HUES6 (cell line): Measurements from ENCODE around the gene SLC12A8.

Experiments used
- H3K27ac ChIP-seq: 2 replicates; pipeline ENCODE4 v1.7.0; 2013; ENCODE audit warnings: low read depth, mild to moderate bottlenecking, low read length, inconsistent platforms
- H3K27me3 ChIP-seq: 2 replicates; pipeline ENCODE4 v1.6.1; 2013; ENCODE audit warnings: low read length; ENCODE audit not compliant: control insufficient read depth, insufficient read depth
- H3K36me3 ChIP-seq: 2 replicates; pipeline ENCODE4 v1.6.1; 2013; ENCODE audit warnings: low read length; ENCODE audit not compliant: control insufficient read depth, insufficient read depth
- H3K4me1 ChIP-seq: 2 replicates; pipeline ENCODE4 v1.6.1; 2013; ENCODE audit warnings: low read length; ENCODE audit not compliant: control insufficient read depth, insufficient read depth
- H3K4me3 ChIP-seq: 2 replicates; pipeline ENCODE4 v1.5.1; 2013; ENCODE audit warnings: low read depth, low read length
- H3K9ac ChIP-seq: one replicate; pipeline ENCODE4 v1.6.1; 2013; ENCODE audit warnings: mild to moderate bottlenecking, low read length
- H3K9me3 ChIP-seq: 2 replicates; pipeline ENCODE4 v1.6.1; 2013; ENCODE audit warnings: low read depth, low read length; ENCODE audit not compliant: control insufficient read depth, insufficient read depth

Gene SLC12A8

DNA sequence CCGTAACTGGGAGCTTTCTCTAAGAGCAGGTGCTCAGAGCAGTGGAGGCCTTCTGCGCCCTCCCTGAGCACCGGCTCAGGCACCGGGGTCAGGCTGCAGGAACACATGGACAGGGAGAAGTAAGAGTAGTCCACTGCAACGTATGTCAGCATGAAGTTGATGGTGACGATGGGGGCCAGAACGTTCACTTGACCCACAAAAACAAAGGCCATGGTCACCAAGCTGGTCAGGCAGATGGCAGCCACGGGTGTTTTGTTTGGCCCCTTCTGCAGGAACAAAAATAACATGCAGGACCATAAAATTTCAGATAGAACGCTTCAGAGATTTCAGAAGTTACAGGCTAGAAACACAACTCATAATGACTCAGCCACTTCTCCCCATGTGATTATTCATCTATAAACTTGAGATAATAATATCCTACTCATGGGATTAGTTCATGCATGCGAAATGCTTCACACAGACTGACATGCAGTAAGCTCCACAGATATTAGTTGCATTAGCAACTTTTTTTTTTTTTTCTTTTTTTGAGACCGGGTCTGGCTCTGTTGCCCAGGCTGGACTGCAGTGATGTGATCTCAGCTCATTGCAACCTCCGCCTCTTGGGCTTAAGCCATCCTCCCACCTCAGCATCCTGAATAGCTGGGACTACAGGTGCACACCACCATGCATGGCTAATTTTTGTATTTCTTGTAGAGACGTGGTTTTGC, 104.5 kb downstream of the SLC12A8 start:
- no peaks in the 10 kb centered on the region for H3K9me3 ChIP-seq
- H3K4me1 ChIP-seq: peaks cover 5% of the 10 kb centered on the region
- peaks cover 9% of the 10 kb centered on the region for H3K36me3 ChIP-seq
- H3K27me3 ChIP-seq: no peaks in the 10 kb centered on the region
- H3K27ac ChIP-seq: no peak overlapping the region
- no peak overlapping the region for H3K4me3 ChIP-seq
- no peak overlapping the region for H3K9ac ChIP-seq

DNA sequence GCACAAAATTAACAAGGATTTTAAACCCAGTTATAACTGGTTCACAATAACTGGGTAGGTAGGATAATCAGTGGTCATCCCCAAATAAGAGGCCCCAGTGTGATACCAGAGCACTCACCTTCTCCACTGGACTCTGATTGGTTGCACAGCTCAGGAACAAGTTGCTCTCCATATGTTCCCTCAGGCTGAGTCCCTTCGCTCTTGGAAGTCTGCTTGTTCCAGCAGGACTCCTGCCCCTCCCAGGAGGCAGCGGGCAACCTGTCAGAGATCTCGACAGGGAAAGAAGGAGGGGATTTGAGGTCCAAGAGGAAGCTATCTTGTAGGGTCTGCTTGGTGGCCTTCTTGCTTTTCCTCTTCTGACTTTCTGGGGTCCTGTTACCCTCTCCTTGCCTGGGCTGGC, 105.2 kb downstream of the SLC12A8 start:
- H3K36me3 ChIP-seq: peaks cover 9% of the 10 kb centered on the region
- no peak overlapping the region for H3K27ac ChIP-seq
- H3K27me3 ChIP-seq: no peaks in the 10 kb centered on the region
- no peaks in the 10 kb centered on the region for H3K9me3 ChIP-seq
- H3K4me3 ChIP-seq: no peak overlapping the region
- H3K4me1 ChIP-seq: peaks cover 5% of the 10 kb centered on the region
- no peak overlapping the region for H3K9ac ChIP-seq

DNA sequence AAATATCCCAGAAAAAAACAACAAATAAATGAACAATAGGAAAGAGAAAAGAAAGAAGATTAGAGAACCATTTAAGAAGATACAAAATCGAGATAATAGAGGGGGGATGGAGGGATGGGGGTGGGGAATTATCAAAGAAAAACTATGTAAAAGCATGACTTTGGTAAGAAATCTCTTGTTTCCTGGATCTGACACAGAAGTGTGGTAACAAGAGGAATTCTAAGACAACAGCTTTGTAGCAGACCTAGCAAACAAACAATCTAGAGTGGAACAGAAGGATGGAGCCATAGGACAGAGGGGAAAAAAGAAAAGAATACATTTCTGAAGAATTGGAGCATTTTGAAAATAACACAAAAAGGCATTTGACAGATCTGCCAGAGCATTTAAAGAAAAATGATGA, 107.4 kb downstream of the SLC12A8 start:
- H3K9me3 ChIP-seq: no peaks in the 10 kb centered on the region
- no peak overlapping the region for H3K27ac ChIP-seq
- no peak overlapping the region for H3K9ac ChIP-seq
- H3K36me3 ChIP-seq: peaks cover 9% of the 10 kb centered on the region
- H3K4me1 ChIP-seq: peaks cover 5% of the 10 kb centered on the region
- H3K4me3 ChIP-seq: no peak overlapping the region
- H3K27me3 ChIP-seq: no peaks in the 10 kb centered on the region

DNA sequence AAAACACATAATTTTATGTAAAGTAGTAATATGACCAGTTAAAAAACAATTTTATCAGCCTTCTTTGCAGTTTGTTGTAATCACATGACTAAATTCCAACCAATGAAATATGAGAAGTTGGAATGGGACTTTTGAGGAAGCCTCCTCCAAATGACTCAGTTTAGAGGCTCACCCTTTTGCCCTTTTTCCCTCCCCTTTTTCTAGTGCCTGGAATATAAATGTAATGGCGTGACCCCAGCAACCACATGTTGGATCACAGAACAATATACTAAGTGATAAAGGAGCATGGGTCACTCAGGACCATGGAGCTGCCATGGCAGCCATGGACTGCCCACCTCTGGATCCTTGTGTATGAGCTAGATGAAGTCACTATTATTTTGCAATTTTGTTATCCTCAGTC, 107.9 kb downstream of the SLC12A8 start:
- Histone ChIP-seq H3K4me3 (no peak overlapping the region), H3K27me3 (no peaks in the 10 kb centered on the region), H3K9ac (no peak overlapping the region)

DNA sequence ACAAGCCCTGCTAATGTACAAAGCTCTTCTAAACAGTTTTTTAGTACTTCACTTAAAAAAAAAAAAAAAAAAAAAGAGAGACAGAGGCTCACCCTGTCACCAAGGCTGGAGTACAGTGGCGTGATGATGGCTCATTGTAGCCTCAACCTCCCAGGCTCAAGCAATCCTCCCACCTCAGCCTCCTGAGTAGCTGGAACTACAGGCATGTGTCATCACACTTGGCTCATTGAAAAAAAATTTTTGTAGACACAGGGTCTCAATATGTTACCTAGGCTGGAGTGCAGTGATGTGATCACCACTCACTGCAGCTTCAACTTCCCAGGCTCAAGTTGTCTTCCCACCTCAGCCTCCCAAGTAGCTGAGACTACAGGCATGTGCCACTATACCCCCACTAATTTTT, 109.1 kb downstream of the SLC12A8 start:
- Histone ChIP-seq H3K9ac (no peak overlapping the region), H3K4me1 (peaks cover 8% of the 10 kb centered on the region; the same call in 1 of the 2 replicates), H3K27ac (no peak overlapping the region), H3K36me3 (peaks cover 9% of the 10 kb centered on the region), H3K4me3 (no peak overlapping the region), H3K27me3 (no peaks in the 10 kb centered on the region), H3K9me3 (no peaks in the 10 kb centered on the region)

More for the DNA sequence above, 107.9 kb downstream of the SLC12A8 start:
- Histone ChIP-seq H3K9me3 (no peaks in the 10 kb centered on the region), H3K36me3 (peaks cover 9% of the 10 kb centered on the region), H3K27ac (no peak overlapping the region), H3K4me1 (peaks cover 5% of the 10 kb centered on the region)

DNA sequence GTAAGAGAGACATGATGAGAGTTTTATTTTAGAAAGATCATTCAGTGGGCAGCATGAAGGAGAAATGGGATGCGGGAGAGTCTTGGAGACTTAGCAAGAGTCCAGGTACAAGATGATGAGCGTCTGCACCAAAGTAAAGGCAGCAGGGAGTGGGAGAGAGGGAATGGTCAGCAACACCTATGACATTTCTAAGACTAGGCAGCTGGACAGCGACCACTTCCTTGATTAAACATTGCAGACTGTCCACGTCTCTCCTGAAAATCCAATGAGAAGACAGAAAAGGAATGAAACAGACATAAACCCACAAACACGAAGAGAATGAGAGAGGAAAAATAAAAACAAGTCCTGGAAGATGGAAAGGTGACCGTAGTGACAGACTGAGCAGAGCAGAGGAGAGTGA, 110.1 kb downstream of the SLC12A8 start:
- no peak overlapping the region for H3K27ac ChIP-seq
- H3K36me3 ChIP-seq: peaks cover 9% of the 10 kb centered on the region
- no peaks in the 10 kb centered on the region for H3K27me3 ChIP-seq
- H3K4me1 ChIP-seq: peaks cover 8% of the 10 kb centered on the region; the same call in 1 of the 2 replicates
- no peaks in the 10 kb centered on the region for H3K9me3 ChIP-seq
- H3K9ac ChIP-seq: no peak overlapping the region
- no peak overlapping the region for H3K4me3 ChIP-seq

DNA sequence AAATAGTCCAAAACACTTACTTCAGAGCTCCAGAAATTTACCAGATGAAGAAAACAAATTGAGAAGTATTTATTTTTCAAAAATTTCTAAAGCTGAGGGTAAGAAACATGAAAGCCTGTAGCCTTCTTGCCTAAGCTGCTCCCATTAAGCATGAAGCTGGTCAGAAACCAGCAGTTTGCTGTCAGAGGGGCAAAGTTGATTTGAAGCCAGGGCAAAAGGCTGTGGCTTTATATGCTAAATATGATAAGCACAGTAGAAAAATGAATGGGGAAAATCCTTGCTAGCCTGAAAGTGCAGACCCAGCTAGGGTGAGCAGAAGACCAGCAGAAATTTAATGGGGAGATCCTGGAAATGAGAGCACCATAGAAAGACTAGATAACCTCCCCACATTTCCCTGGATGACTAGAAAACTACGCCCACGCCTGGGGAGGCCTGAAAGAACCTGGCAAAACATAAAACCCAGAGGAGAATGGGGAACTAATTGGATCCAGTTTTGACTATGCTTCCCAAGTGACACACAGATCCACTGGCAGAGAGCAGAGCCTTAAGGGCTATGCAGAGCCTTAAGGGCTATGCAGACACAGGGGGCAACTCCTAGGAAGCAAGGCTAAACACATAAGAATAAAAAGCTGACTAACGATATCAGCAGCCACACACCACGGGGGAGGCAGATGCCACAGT, 113.8 kb downstream of the SLC12A8 start:
- Histone ChIP-seq H3K9me3 (no peaks in the 10 kb centered on the region), H3K27me3 (no peaks in the 10 kb centered on the region), H3K4me3 (no peak overlapping the region), H3K4me1 (peaks cover 8% of the 10 kb centered on the region; the same call in 1 of the 2 replicates), H3K9ac (no peak overlapping the region), H3K27ac (no peak overlapping the region), H3K36me3 (no peaks in the 10 kb centered on the region)

DNA sequence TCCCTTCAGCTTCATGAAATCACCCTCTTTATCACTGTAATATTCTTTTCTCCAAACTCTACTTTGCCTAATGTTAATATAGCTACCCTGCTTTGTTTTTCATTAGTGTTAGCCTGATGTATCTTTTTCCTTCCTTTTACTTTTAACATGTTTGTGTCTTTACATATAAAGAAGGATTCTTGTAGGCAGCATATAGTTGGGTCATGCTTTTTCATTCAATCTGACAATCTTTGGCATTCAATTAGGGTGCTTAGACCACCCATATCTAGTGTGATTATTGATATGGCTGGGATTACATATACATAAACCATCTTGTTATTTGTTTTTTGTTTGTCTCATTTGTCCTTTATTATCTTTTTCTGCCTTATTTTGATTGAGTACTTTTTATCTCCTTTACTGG, 121.9 kb downstream of the SLC12A8 start:
- Histone ChIP-seq H3K9me3 (no peaks in the 10 kb centered on the region), H3K9ac (no peak overlapping the region), H3K4me1 (no peaks in the 10 kb centered on the region), H3K27me3 (no peaks in the 10 kb centered on the region), H3K27ac (no peak overlapping the region), H3K4me3 (no peak overlapping the region), H3K36me3 (0 out of 2 replicates have a peak, but pooled peaks cover 3% of the 10 kb centered on the region)

DNA sequence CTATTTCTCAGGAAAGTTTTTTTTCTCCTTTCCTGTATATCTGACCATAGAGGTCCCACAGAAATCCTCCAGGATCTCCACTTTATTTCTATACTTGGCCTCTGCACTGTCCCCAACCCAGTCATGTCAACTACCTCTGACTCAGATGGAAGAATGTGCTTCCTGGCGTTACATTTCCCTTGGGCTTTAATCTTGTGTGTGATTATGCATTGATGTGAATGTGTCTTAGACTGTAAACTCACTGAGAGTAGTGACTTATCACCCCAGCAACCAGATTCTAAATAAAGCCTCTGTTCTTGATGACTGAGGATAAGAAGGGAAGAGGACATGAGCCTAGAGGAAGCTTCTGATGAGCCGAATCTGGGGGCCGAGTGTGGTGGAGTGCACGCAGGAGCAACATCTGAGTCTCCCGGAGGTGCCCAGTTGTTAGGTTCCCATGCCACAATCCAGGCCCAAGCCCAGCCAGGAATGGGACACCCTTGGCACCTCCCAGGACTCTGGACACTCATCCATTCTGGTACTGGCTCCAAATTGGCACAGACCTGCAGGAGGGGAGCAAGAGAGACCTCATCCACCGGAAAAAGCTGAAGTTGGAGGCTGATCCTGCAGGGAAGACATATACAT, 124.7 kb downstream of the SLC12A8 start:
- H3K27ac ChIP-seq: no peak overlapping the region
- no peaks in the 10 kb centered on the region for H3K27me3 ChIP-seq
- H3K9ac ChIP-seq: no peak overlapping the region
- no peak overlapping the region for H3K4me3 ChIP-seq
- no peaks in the 10 kb centered on the region for H3K9me3 ChIP-seq
- no peaks in the 10 kb centered on the region for H3K4me1 ChIP-seq
- 0 out of 2 replicates have a peak, but pooled peaks cover 3% of the 10 kb centered on the region for H3K36me3 ChIP-seq

DNA sequence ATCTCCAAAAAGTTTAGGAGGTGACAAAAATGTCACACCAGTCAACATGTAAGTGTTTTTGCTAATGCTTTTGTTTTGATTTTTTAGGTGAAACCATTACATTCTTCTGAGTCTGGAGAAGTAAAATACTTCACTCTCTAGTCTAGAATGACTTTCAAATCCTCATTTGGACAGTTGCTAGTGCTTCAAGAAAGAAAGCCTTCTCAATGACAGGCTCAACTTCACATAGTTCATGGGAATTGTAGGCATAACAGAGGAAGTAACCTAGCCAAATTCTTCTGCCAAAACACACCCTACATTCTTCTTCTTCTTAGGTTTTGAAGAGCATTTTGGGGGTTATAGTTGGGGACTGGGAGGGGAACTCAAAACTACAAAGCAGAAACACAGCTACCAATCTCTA, 127.4 kb downstream of the SLC12A8 start:
- Histone ChIP-seq H3K27me3 (no peaks in the 10 kb centered on the region), H3K4me3 (no peak overlapping the region), H3K36me3 (0 out of 2 replicates have a peak, but pooled peaks cover 3% of the 10 kb centered on the region), H3K9ac (no peak overlapping the region), H3K4me1 (no peaks in the 10 kb centered on the region), H3K27ac (no peak overlapping the region), H3K9me3 (no peaks in the 10 kb centered on the region)

DNA sequence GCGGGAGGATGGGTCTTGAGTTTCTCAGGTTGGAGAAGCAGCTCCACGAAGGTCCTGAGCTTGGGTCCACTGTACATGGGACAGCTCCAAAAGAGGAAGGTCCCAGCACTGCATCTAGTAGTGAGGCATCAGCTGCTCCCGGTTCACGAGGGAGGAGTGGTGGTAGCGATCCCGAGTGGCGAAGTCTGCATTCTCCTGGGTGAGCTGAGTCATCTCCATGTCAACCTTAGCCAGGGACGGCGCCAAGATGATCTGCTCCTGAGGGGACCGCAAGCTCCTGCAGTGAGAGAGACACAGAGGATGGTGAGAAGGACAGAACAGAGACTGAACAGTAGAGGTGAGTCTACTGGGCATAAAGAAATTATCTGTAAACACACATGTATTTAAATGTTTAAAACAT, 128.8 kb downstream of the SLC12A8 start:
- Histone ChIP-seq H3K27ac (no peak overlapping the region), H3K9ac (no peak overlapping the region), H3K36me3 (0 out of 2 replicates have a peak, but pooled peaks cover 3% of the 10 kb centered on the region), H3K27me3 (no peaks in the 10 kb centered on the region), H3K4me3 (no peak overlapping the region), H3K9me3 (no peaks in the 10 kb centered on the region), H3K4me1 (no peaks in the 10 kb centered on the region)
